ENCODE measurements around the gene KCNIP4. TPM values are rescaled to one million over a fixed set of nuclear protein-coding genes. Genes with fewer than 3 reads are reported as not detected.

Gene KCNIP4
- total RNA-seq, 1 donor from 2014 or later = not detected

- DNase-seq = no peak
- no peak for TF ChIP-seq CTCF (IDR thresholded peaks at IDR 0.05; ENCODE audit: borderline replicate concordance)
- no peak overlapping the region for H3K27ac ChIP-seq (replicated peaks)
- H3K4me3 ChIP-seq = no peak overlapping the region
- H3K27me3 ChIP-seq (ENCODE audit: low read depth) = no peaks in the 10 kb centered on the region
- H3K36me3 ChIP-seq = no peaks in the 10 kb centered on the region
- H3K9me3 ChIP-seq (replicated peaks) = peaks cover 12% of the 10 kb centered on the region
- H3K4me1 ChIP-seq = no peaks in the 10 kb centered on the region
- intact Hi-C loops (cut with micrococcal nuclease) = no loop called here
These were observed 55.4 kb downstream of the KCNIP4 start for GRCh38 chr4:21893136-21893535.

- Histone ChIP-seq H3K27ac (replicated peaks) (no peak overlapping the region), H3K4me1 (no peaks in the 10 kb centered on the region), H3K4me3 (no peak overlapping the region), H3K36me3 (no peaks in the 10 kb centered on the region), H3K27me3 (ENCODE audit: low read depth) (no peaks in the 10 kb centered on the region), H3K9me3 (replicated peaks) (no peaks in the 10 kb centered on the region)
- intact Hi-C loops (cut with micrococcal nuclease) = no loop called here
- TF ChIP-seq CTCF (IDR thresholded peaks at IDR 0.05; ENCODE audit: borderline replicate concordance) = no peak
- DNase-seq = no peak
These were observed 58.3 kb downstream of the KCNIP4 start for GRCh38 chr4:21890231-21890630.

GRCh38 chr4:21888195-21888976 is 60.2 kb downstream of the KCNIP4 start:
- no peak for DNase-seq
- Histone ChIP-seq H3K27me3 (ENCODE audit: low read depth) (no peaks in the 10 kb centered on the region), H3K4me3 (no peak overlapping the region), H3K4me1 (no peaks in the 10 kb centered on the region), H3K36me3 (no peaks in the 10 kb centered on the region), H3K9me3 (replicated peaks) (no peaks in the 10 kb centered on the region), H3K27ac (replicated peaks) (no peak overlapping the region)
- intact Hi-C loops (cut with micrococcal nuclease) = no loop called here
- TF ChIP-seq CTCF (IDR thresholded peaks at IDR 0.05; ENCODE audit: borderline replicate concordance) = no peak

GRCh38 chr4:21887481-21887880 is 61.1 kb downstream of the KCNIP4 start:
- H3K27ac ChIP-seq (replicated peaks) = no peak overlapping the region
- intact Hi-C loops (cut with micrococcal nuclease) = no loop called here

GRCh38 chr4:21885770-21886169 is 62.8 kb downstream of the KCNIP4 start:
- H3K4me3 ChIP-seq = no peak overlapping the region
- no peaks in the 10 kb centered on the region for H3K9me3 ChIP-seq (replicated peaks)
- no peaks in the 10 kb centered on the region for H3K36me3 ChIP-seq
- H3K27me3 ChIP-seq (ENCODE audit: low read depth) = no peaks in the 10 kb centered on the region
- H3K4me1 ChIP-seq = no peaks in the 10 kb centered on the region
- intact Hi-C loops (cut with micrococcal nuclease) = no loop called here
- TF ChIP-seq CTCF (IDR thresholded peaks at IDR 0.05; ENCODE audit: borderline replicate concordance) = no peak
- DNase-seq = no peak
- H3K27ac ChIP-seq (replicated peaks) = no peak overlapping the region

More at GRCh38 chr4:21887481-21887880, 61.1 kb downstream of the KCNIP4 start:
- Histone ChIP-seq H3K4me3 (no peak overlapping the region), H3K36me3 (no peaks in the 10 kb centered on the region), H3K9me3 (replicated peaks) (no peaks in the 10 kb centered on the region), H3K4me1 (no peaks in the 10 kb centered on the region), H3K27me3 (ENCODE audit: low read depth) (no peaks in the 10 kb centered on the region)
- TF ChIP-seq CTCF (IDR thresholded peaks at IDR 0.05; ENCODE audit: borderline replicate concordance) = no peak
- DNase-seq = no peak

Data from left ventricle myocardium inferior (tissue), 1 donor.